Vagina (tissue), 2 donors: Measurements from ENCODE around the gene HRH1. TPM values are rescaled to one million over a fixed set of nuclear protein-coding genes. Genes with fewer than 3 reads are reported as not detected.
A peak's percentile ranks its signal among the peaks of the same experiment; 100 is the strongest.
"Not testable (repeated sequence)": the region's sequence is repeated elsewhere in the genome, so short reads cannot be mapped to it uniquely, and the experiment has no call there.

Source experiments
- DNase-seq, 2 donors: peaks; one replicate each; pipeline ENCODE4 v3.0.0-alpha.2; 2017; ENCODE audit errors: extremely low spot score in 2 of 2
- H3K27ac ChIP-seq: fragments of 200-600 bp; sonication (generic); one replicate; pipeline ENCODE4 v1.5.1; 2019
- H3K27me3 ChIP-seq: fragments of 200-600 bp; sonication (generic); one replicate; pipeline ENCODE4 v1.5.1; 2019
- H3K36me3 ChIP-seq, 2 donors: fragments of 200-600 bp; sonication (generic); one replicate each; pipeline ENCODE4 v1.5.1; 2017 to 2019
- H3K4me1 ChIP-seq: fragments of 200-600 bp; sonication (generic); one replicate; pipeline ENCODE4 v1.5.1; 2019
- H3K4me3 ChIP-seq, 2 donors: fragments of 200-600 bp; sonication (generic); 1 replicate in 1 of 2; 2 replicates in 1 of 2; pipeline ENCODE4 v1.5.1; 2016 to 2019
- H3K9me3 ChIP-seq: fragments of 200-600 bp; sonication (generic); one replicate; pipeline ENCODE4 v1.5.1; 2019
- CTCF ChIP-seq, 3 experiments: fragments of 450-650 bp in 2 of 3; fragments of 200-600 bp in 1 of 3; sonication (generic) in 1 of 3; IDR thresholded peaks; one replicate each; pipeline ENCODE4 v1.5.1; 2017 to 2019; ENCODE audit warnings: antibody characterized with exemption in 3 of 3, mild to moderate bottlenecking in 2 of 3, moderate library complexity in 2 of 3
- POLR2A ChIP-seq, 2 donors: fragments of 450-650 bp; IDR thresholded peaks; one replicate each; pipeline ENCODE4 v1.6.1; 2017; ENCODE audit warnings: antibody characterized with exemption in 2 of 2, mild to moderate bottlenecking in 2 of 2, moderate library complexity in 2 of 2
- POLR2AphosphoS5 ChIP-seq, 2 donors: sonication (generic); formaldehyde crosslinking; IDR thresholded peaks; one replicate each; pipeline ENCODE4 v1.9.0; 2017; ENCODE audit warnings: antibody characterized with exemption in 2 of 2, mild to moderate bottlenecking in 2 of 2, low read depth in 1 of 2; ENCODE audit not compliant: insufficient read depth in 1 of 2
- intact Hi-C: fragments of 100-400 bp; cut with DNase I; formaldehyde crosslinking; loops from one replicate; pipeline ENCODE4 v1.15.1; 2023
- total RNA-seq: library from RNA; depleted of rRNA; stranded (reverse); fragments of >200 nt; gene quantifications from one replicate; pipeline ENCODE4 v1.2.3, GENCODE V29; 2016

The HRH1 gene
- 9.3 TPM for total RNA-seq

- H3K4me1 ChIP-seq = peaks cover 26% of the 10 kb centered on the region
- H3K36me3 ChIP-seq = no peaks in the 10 kb centered on the region
- no peak for DNase-seq
- H3K9me3 ChIP-seq = no peaks in the 10 kb centered on the region
- TF ChIP-seq POLR2A (IDR thresholded peaks at IDR 0.05) = peak in 1 of 2 donors; percentile 32
- no peak for TF ChIP-seq POLR2AphosphoS5 (IDR thresholded peaks at IDR 0.05; ENCODE audit: insufficient read depth in 1 of 2, low read depth in 1 of 2)
- TF ChIP-seq CTCF (IDR thresholded peaks at IDR 0.05) = no peak
- intact Hi-C loops = loop anchor here (10.0 kb wide), 1 partner anchor 181 kb away; no protein-coding TSS in a partner anchor
- H3K27me3 ChIP-seq = no peaks in the 10 kb centered on the region
- H3K4me3 ChIP-seq = peak within 1 kb of the TSS; percentile 58 to 64
- peak within 1 kb of the TSS; percentile 86 for H3K27ac ChIP-seq
Observed at GRCh38 chr3:11154036-11154952, at the start of gene HRH1. Gene HRH1, plus strand, starts transcription at chr3:11154493. Its CDS starts 104,545 bp downstream, at chr3:11259038.

GRCh38 chr3:11113316-11113715 lies 41.0 kb upstream of the HRH1 start:
- intact Hi-C loops, H3K9me3 ChIP-seq: not testable (repeated sequence)

GRCh38 chr3:11115548-11115947 lies 38.7 kb upstream of the HRH1 start:
- H3K9me3 ChIP-seq = no peaks in the 10 kb centered on the region
- no peaks in the 10 kb centered on the region for H3K36me3 ChIP-seq
- no peak for TF ChIP-seq POLR2AphosphoS5 (IDR thresholded peaks at IDR 0.05; ENCODE audit: insufficient read depth in 1 of 2, low read depth in 1 of 2)
- TF ChIP-seq POLR2A (IDR thresholded peaks at IDR 0.05) = no peak
- H3K4me3 ChIP-seq = no peak overlapping the region
- H3K27ac ChIP-seq = no peak overlapping the region
- no peaks in the 10 kb centered on the region for H3K27me3 ChIP-seq
- no peak for DNase-seq
- no peaks in the 10 kb centered on the region for H3K4me1 ChIP-seq
- intact Hi-C loops = no loop called here

More at GRCh38 chr3:11113316-11113715, 41.0 kb upstream of the HRH1 start:
- not testable (repeated sequence) for H3K4me1 ChIP-seq, DNase-seq, H3K27me3 ChIP-seq, H3K27ac ChIP-seq, H3K4me3 ChIP-seq, H3K36me3 ChIP-seq

GRCh38 chr3:11116336-11117059 lies 37.8 kb upstream of the HRH1 start:
- Histone ChIP-seq H3K27ac (no peak overlapping the region), H3K27me3 (no peaks in the 10 kb centered on the region), H3K4me1 (no peaks in the 10 kb centered on the region), H3K36me3 (no peaks in the 10 kb centered on the region), H3K4me3 (no peak overlapping the region), H3K9me3 (no peaks in the 10 kb centered on the region)
- DNase-seq = no peak
- TF ChIP-seq POLR2A (IDR thresholded peaks at IDR 0.05) (no peak), CTCF (IDR thresholded peaks at IDR 0.05) (no peak), POLR2AphosphoS5 (IDR thresholded peaks at IDR 0.05; ENCODE audit: insufficient read depth in 1 of 2, low read depth in 1 of 2) (no peak)
- intact Hi-C loops = no loop called here

GRCh38 chr3:11117591-11117990 lies 36.7 kb upstream of the HRH1 start:
- no peaks in the 10 kb centered on the region for H3K27me3 ChIP-seq
- H3K4me1 ChIP-seq = no peaks in the 10 kb centered on the region
- H3K9me3 ChIP-seq = no peaks in the 10 kb centered on the region
- H3K4me3 ChIP-seq = no peak overlapping the region
- TF ChIP-seq POLR2AphosphoS5 (IDR thresholded peaks at IDR 0.05; ENCODE audit: insufficient read depth in 1 of 2, low read depth in 1 of 2) (no peak), POLR2A (IDR thresholded peaks at IDR 0.05) (no peak), CTCF (IDR thresholded peaks at IDR 0.05) (no peak)
- H3K36me3 ChIP-seq = no peaks in the 10 kb centered on the region
- intact Hi-C loops = no loop called here
- H3K27ac ChIP-seq = no peak overlapping the region
- no peak for DNase-seq
